Dorsolateral prefrontal cortex (tissue), 118 donors: Measurements from ENCODE around the gene VAX1. TPM values are rescaled to one million over a fixed set of nuclear protein-coding genes. Genes with fewer than 3 reads are reported as not detected.

ENCODE experiments used
- microRNA-seq, 43 experiments: library from miRNA; unstranded; fragments of <30 nt; microRNA quantifications; one replicate each; pipeline ENCODE4 v1.2.0, GENCODE V29; 2022
- total RNA-seq, 120 experiments: library from RNA; stranded (reverse); gene quantifications; one replicate each; pipeline versions ENCODE4 v1.2.3 to v1.2.4, GENCODE V29; 2022

VAX1 gene
- total RNA-seq, 120 experiments from 2014 or later, result 0.93 to 7.4 (median 3.3) TPM

Small RNAs within 50 kb of the gene (microRNA-seq; reads per million reads assigned to microRNA genes)
- 0.33 to 14.8 (median 3.2) reads per million in 43 experiments for gene MIR3663

Other genes with a start within 250 kb of the VAX1 start
- gene SHTN1, start 133.1 kb downstream of the VAX1 start, total RNA-seq, result 100 to 1,000 TPM in 103 of 120 experiments, 10 to 100 TPM in 17; 65.1 to 426 (median 156) TPM
- under 1 TPM in 5 of 120 experiments, not detected in 115; 0.39 to 0.72 (median 0.49) TPM for gene KCNK18, start 59.2 kb upstream of the VAX1 start, total RNA-seq
- under 1 TPM in 26 of 120 experiments, not detected in 94; 0.10 to 0.51 (median 0.19) TPM for gene SLC18A2, start 102.8 kb upstream of the VAX1 start, total RNA-seq
- 10 to 100 TPM; 38.7 to 70.2 (median 47.8) TPM for gene PDZD8, start 237.2 kb upstream of the VAX1 start, total RNA-seq